Measurements from ENCODE around the gene DBNDD2. TPM values are rescaled to one million over a fixed set of nuclear protein-coding genes. Genes with fewer than 3 reads are reported as not detected.

The DBNDD2 gene
- total and polyA plus RNA-seq, 2 experiments from 2014 or later, result 25.8 to 62.5 TPM

DNA sequence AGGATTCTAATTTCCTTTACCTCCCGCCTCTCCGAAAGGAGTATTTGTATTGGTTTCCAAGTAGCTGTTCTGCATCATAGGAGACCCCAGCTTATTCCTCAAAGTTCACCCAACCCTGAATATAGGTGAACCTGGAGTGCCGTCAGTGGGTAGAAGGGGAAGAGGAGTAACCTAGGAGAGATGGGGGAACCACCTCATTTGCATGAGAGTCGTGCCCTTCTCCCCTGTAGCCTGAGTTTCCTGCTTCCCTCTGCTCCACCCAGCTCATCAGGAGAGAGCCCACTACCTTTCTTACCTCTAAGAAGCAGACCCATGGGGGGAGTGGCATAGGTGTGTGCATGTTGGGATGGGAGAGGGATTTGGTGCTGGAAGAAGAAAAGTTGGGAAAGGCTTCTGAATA is 44.1 kb downstream of the DBNDD2 start (continued):
- TF ChIP-seq, protein P1, sequence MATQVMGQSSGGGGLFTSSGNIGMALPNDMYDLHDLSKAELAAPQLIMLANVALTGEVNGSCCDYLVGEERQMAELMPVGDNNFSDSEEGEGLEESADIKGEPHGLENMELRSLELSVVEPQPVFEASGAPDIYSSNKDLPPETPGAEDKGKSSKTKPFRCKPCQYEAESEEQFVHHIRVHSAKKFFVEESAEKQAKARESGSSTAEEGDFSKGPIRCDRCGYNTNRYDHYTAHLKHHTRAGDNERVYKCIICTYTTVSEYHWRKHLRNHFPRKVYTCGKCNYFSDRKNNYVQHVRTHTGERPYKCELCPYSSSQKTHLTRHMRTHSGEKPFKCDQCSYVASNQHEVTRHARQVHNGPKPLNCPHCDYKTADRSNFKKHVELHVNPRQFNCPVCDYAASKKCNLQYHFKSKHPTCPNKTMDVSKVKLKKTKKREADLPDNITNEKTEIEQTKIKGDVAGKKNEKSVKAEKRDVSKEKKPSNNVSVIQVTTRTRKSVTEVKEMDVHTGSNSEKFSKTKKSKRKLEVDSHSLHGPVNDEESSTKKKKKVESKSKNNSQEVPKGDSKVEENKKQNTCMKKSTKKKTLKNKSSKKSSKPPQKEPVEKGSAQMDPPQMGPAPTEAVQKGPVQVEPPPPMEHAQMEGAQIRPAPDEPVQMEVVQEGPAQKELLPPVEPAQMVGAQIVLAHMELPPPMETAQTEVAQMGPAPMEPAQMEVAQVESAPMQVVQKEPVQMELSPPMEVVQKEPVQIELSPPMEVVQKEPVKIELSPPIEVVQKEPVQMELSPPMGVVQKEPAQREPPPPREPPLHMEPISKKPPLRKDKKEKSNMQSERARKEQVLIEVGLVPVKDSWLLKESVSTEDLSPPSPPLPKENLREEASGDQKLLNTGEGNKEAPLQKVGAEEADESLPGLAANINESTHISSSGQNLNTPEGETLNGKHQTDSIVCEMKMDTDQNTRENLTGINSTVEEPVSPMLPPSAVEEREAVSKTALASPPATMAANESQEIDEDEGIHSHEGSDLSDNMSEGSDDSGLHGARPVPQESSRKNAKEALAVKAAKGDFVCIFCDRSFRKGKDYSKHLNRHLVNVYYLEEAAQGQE (IDR thresholded peaks at IDR 0.05; ENCODE audit: unreplicated experiment), result no peak
- TF ChIP-seq, protein P2, sequence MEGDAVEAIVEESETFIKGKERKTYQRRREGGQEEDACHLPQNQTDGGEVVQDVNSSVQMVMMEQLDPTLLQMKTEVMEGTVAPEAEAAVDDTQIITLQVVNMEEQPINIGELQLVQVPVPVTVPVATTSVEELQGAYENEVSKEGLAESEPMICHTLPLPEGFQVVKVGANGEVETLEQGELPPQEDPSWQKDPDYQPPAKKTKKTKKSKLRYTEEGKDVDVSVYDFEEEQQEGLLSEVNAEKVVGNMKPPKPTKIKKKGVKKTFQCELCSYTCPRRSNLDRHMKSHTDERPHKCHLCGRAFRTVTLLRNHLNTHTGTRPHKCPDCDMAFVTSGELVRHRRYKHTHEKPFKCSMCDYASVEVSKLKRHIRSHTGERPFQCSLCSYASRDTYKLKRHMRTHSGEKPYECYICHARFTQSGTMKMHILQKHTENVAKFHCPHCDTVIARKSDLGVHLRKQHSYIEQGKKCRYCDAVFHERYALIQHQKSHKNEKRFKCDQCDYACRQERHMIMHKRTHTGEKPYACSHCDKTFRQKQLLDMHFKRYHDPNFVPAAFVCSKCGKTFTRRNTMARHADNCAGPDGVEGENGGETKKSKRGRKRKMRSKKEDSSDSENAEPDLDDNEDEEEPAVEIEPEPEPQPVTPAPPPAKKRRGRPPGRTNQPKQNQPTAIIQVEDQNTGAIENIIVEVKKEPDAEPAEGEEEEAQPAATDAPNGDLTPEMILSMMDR (conservative IDR thresholded peaks at IDR 0.05; ENCODE audit: low read depth in 2 of 2), result no peak

DNA sequence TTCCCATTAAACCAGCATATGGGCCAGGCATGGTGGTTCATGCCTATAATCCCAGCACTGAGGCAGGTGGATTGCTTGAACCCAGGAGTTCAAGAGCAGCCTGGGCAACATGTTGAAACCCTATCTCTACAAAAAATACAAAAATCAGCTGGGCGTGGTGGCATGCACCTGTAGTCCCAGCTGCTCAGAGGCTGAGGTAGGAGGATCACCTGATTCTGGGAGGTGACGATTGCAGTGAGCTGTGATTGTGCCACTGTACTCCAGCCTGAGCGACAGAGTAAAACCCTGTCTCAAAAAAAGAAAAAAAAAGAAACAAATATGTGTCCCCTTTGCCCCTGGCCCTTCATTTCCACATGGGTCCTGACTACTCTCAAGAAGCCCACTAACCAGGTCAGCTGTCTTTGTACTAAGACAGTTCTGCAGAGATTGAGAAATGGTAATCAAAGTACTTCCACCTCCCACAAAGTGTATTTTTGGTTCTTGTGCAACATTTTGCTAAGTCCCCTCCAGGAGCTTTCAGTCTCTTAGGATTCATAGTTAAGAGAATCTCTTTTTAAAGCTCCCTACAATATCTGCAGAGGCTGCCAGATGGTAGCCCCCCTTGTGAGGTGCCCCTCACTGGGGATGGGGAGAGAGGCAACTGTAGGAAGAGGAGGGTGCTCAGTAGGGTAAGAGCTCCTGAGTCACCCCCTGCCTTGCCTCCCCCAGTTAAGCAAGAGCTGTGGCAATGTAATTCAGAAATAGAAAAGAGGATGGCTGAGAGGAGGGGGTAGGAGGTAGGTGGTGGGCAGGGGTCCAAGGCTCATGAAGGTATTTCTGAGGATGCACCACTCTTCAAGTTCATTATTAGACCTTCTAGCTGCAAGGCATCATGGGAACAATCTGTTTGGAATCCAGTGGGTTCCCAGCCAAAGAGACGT is 44.9 kb downstream of the DBNDD2 start:
- no peaks in the 10 kb centered on the region for H3K79me2 ChIP-seq (replicated peaks; ENCODE audit: insufficient read depth)
- H3K27ac ChIP-seq (ENCODE audit: low read depth), result no peak overlapping the region
- no peaks in the 10 kb centered on the region for H3K9me3 Mint-ChIP-seq
- ATAC-seq (no peak), DNase-seq (ENCODE audit: low spot score) (no peak)
- no peak overlapping the region for H3K27ac Mint-ChIP-seq
- TF ChIP-seq JUNB (IDR thresholded peaks at IDR 0.05; ENCODE audit: unreplicated experiment), result no peak
- H3K4me3 ChIP-seq, result no peak overlapping the region
- H3K9me2 ChIP-seq (ENCODE audit: insufficient read depth), result no peaks in the 10 kb centered on the region
- no peaks in the 10 kb centered on the region for H3K36me3 ChIP-seq (ENCODE audit: insufficient read depth)
- no peaks in the 10 kb centered on the region for H3K27me3 ChIP-seq (ENCODE audit: insufficient read depth)
- H3K4me2 ChIP-seq, result no peak overlapping the region
- H3K4me3 Mint-ChIP-seq, result no peak overlapping the region
- no peak overlapping the region for H2AFZ ChIP-seq
- H3K4me1 Mint-ChIP-seq, result peaks cover 8% of the 10 kb centered on the region
- H3F3A ChIP-seq (replicated peaks; ENCODE audit: low read depth), result 0 out of 2 replicates have a peak, but pooled peaks cover 3% of the 10 kb centered on the region
- peaks cover 8% of the 10 kb centered on the region for H3K4me1 ChIP-seq (ENCODE audit: insufficient read depth)
- H4K20me1 ChIP-seq (replicated peaks; ENCODE audit: insufficient read depth), result no peaks in the 10 kb centered on the region
- H3K27me3 Mint-ChIP-seq (ENCODE audit: insufficient read depth, low read depth, poor library complexity), result peaks cover 3% of the 10 kb centered on the region
- no peaks in the 10 kb centered on the region for H3K36me3 Mint-ChIP-seq (ENCODE audit: low read depth)

DNA sequence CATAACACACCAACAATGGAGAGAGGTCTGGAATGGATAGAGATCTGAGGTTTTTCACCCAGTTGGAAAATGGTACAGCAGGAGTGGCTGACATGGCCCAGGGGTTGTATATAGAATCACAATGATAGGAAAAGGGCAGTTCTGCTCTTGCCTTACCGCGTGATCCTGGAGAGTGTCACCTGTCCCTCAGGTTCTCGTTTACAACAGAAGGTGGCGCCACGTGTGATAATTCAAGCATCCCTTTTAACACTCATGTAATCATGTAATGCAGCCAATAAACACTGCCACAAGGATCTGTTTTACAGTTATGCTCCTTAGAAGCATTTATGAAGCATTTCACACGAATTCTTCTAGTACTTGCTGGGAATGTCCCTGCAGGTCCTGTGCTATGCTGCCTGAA is 48.5 kb downstream of the DBNDD2 start:
- Mint-ChIP-seq H3K4me1 (peaks cover 5% of the 10 kb centered on the region), H3K27me3 (ENCODE audit: insufficient read depth, low read depth, poor library complexity) (no peaks in the 10 kb centered on the region), H3K4me3 (no peak overlapping the region), H3K36me3 (ENCODE audit: low read depth) (no peaks in the 10 kb centered on the region), H3K9me3 (no peaks in the 10 kb centered on the region), H3K27ac (no peak overlapping the region)
- Histone ChIP-seq H3K4me1 (ENCODE audit: insufficient read depth) (peaks cover 8% of the 10 kb centered on the region), H2AFZ (no peak overlapping the region), H3K4me3 (no peak overlapping the region), H4K20me1 (replicated peaks; ENCODE audit: insufficient read depth) (no peaks in the 10 kb centered on the region), H3F3A (replicated peaks; ENCODE audit: low read depth) (0 out of 2 replicates have a peak, but pooled peaks cover 3% of the 10 kb centered on the region), H3K4me2 (no peak overlapping the region), H3K27me3 (ENCODE audit: insufficient read depth) (no peaks in the 10 kb centered on the region), H3K79me2 (replicated peaks; ENCODE audit: insufficient read depth) (no peaks in the 10 kb centered on the region), H3K36me3 (ENCODE audit: insufficient read depth) (no peaks in the 10 kb centered on the region), H3K9me2 (ENCODE audit: insufficient read depth) (no peaks in the 10 kb centered on the region), H3K27ac (ENCODE audit: low read depth) (no peak overlapping the region)
- ATAC-seq, result peak; percentile 89
- TF ChIP-seq EZH2phosphoT487 (IDR thresholded peaks at IDR 0.05; ENCODE audit: unreplicated experiment), result no peak
- TF ChIP-seq, protein P2 (conservative IDR thresholded peaks at IDR 0.05; ENCODE audit: low read depth in 2 of 2), result peak; percentile 72 to 87
- peak; percentile 82 for DNase-seq (ENCODE audit: low spot score)

Data from GM23338 (cell line).